ENCODE results near the gene FUCA1.
A peak's percentile ranks its signal among the peaks of the same experiment; 100 is the strongest.

FUCA1 gene

GRCh38 chr1:23800400-23801337 is 67.4 kb downstream of the FUCA1 start, which contains the start of gene GALE:
TSS of gene GALE (minus strand) at chr1:23800754. CDS start at chr1:23799007, 1,747 bp downstream.
- DNase-seq = peak; percentile 98

DNA sequence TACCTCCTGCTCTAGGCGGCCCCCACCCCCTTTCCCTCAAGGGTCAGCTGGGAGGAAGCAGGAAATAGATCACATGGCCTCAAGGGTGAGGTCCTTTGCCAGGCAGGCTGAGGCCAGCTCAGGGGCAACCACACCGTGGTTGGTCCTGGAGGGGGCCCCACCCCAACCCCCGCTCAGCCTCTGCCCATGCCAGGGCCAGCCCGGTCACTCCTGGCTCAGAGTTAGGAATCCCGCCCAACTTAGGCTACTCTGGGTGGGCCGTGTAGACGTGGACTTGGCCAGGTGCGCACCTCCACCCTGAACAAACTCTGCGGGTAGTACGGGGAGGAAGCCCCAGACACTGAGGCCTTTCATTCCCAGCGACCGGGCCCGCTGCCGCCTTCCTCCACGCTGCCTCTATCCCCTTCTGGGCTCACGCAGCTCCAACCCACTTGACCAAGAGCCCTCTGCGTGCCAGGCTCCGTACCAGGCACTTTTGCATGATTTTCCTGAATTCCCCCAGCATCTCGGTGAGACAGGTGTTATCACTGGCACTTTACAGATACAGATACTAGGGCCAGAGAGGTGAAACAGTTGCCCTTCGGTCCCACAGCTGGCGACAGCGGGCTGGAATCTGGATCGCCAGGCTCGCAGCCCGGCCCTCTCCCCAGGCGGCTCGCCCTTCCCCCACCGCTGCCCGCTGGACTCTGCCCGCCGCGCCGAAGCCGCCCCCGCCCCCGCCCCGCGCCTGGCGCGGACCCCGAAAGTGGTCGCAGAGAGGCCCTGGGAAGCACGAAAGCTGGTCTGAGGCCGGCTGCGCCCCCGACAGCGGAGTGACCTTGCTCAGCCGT is 68.3 kb downstream of the FUCA1 start:
- DNase-seq = no peak

DNA sequence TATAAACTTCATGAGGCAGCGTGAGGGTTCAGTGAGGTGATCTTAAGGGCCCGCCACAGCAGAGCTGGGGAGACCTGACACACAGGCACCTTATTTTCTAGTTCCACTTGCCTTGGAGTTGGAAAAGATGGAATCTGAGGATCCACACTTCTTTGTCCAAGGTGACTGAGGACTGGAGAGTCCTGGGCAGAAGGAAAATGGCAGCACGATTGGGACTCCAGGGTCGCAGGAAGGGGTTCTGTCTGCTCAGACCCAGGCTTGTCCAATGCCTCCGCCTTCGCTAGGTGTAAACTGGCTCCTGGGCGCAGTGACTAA is 68.9 kb downstream of the FUCA1 start:
- DNase-seq = no peak

DNA sequence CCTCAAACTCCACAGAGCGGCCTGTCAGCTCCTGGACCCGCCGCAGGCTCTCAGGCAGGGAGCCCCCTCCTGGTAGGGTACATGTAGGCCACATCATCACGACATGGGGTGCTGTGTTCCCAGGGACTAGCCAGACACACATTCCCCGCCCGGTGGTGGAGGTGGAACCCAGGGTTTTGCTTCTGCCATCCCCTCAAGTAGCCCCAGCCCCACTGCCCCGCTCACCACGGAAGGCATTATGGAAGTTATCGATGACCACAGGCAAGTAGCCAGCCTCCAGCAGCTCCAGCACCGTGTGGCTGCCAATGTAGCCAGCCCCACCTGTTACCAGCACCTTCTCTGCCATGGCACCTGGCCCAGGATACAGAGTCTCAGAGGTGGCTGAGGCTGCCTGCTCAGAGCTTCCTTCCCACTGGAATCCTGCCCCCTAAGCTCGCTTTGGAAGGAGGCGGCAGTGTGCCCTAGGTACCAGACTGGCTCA is 69.4 kb downstream of the FUCA1 start:
- no peak for DNase-seq

DNA sequence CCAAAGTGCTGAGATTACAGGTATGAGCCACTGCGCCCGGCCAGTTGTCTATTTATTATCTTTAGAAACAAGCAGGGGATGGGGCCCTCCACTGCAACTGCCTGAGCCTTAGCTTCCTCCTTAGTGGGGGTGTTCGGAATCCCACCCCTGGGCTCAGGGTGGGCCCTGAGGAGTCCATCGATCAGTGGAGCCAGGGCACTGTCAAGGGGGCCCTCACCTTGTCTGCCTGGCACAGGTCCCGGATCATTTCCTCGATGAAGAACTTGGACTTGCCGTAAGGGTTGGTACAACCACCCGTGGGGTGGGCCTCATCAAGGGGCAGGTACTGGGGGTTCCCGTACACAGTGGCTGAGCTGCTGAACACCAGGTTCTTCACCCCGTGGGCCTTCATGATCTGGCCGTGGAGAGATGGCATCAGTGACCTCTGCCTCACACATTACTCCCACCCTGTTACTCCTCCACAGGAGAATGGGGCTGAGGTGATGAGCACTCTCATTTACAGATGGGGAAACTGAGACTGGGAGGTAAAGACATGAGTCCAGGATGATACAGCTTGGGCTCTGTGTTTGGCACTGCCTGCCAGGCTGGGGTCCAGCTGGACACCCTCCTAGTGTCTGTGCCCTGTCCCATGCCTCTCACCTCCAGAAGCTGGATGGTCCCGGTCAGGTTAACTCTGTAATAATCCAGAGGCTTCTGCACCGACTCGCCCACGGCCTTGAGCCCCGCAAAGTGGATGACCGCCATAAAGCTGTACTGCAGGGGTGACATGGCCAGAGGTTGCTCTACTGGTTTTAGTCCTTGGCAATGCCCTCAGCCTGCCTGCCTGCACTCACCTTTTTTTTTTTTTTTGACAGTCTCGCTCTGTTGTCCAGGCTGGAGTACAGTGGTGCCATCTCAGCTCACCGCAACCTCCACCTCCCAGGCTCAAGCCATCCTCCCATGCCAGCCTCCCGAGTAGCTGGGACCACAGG is 70.3 kb downstream of the FUCA1 start:
- no peak for DNase-seq

DNA sequence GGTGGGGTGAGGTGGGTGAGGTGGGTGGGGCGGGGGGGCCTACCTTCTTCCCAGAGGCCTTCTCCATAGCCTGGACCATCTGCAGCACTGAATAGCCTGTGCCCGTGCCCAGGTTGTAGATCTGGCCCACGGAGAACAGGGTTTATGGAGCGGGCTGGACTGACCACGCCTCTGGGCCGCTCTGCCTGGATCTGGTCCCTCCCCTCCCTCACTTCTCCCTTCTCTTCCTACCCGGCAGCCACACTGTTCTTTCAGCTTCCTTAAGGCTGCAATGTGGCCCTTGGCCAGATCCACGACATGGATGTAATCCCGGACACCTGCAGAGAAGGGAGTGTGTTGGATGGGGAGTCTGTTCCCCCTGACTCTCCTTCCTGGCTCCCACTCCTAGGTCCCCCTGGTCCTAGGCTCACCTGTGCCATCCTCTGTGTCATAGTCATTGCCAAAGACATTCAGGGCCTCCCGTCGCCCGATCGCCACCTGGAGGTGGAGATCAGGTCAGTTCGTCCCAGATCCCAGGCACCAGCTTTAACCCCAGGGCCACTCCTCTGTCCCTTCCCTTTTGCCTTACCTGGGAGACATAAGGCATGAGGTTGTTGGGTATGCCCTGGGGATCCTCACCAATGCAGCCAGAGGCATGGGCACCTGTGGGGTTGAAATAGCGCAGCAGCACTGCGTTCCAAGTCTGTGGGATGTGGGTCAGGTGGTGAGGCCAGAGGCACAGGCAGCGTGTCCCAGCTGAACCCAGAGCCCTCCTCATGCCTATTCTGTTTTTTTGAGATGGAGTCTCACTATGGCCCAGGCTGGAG is 71.4 kb downstream of the FUCA1 start:
- DNase-seq = no peak

DNA sequence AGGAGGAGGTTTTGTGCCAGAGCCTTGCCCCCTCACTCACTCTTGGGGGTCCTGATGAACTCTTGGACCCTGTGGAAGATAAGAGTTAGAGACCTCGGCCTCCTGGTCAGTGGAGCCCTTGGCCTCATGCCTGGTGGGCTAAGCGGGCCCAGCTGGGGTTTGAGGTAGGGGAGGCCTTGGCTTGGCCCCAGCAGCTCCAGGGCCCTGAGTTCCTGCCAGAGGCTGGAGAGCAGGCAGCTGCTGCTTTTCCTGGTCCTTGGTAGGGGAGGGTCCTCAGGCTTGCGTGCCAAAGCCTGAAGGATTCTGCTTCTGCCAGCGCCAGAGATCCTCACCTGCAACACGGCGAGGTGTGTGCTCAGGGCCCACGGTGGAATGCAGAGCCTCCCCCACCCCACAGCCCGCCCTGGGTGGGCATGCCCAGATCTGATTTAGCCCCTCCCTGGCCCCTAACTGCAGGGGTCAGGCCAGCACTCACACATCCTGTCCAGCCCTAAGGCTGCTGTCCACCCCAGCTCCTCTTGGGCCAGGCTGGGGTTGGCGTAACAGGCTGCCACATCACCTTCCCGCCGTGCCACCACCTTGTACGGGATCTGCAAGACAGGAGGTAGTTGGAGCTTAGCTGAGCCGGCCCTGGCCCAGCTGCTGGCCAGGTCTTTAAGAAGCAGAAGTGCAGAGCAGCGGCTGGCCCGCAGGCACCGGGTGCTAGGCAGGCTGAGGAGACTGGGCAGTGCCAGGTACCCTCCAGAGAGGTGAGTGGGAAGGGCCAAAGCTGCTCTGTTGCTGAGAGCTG is 72.2 kb downstream of the FUCA1 start:
- DNase-seq = no peak
